OCI-LY7 (cell line): ENCODE results near the gene BDKRB2. TPM values are rescaled to one million over a fixed set of nuclear protein-coding genes. Genes with fewer than 3 reads are reported as not detected.

Source experiments
- BruUV-seq: library from RNA; stranded (reverse); fragments of 400-500 nt; replicated peaks from 2 replicates; lab custom pipeline; 2021; lab: Mats Ljungman, UMichigan
- CTCF ChIA-PET: fragments of 300-600 bp; sonication (Branson Sonifier 250); formaldehyde crosslinking; loops from one replicate; lab custom pipeline; 2022; ENCODE audit warnings: antibody characterized with exemption; ENCODE audit not compliant: unreplicated experiment; lab: Charles Lee
- POLR2A ChIA-PET: fragments of 300-600 bp; sonication (Branson Sonifier 250); formaldehyde crosslinking; loops from one replicate; lab custom pipeline; 2022; ENCODE audit warnings: antibody characterized with exemption; lab: Charles Lee
- DNase-seq: peaks from one replicate; pipeline ENCODE4 v3.0.0-alpha.2; 2015; ENCODE audit warnings: low spot score
- H2AFZ ChIP-seq: fragments of 200-600 bp; sonication (generic), shearing (Covaris generic); 2 replicates; pipeline ENCODE4 v1.6.1; 2014; ENCODE audit warnings: mild to moderate bottlenecking, antibody characterized with exemption, low read length, moderate library complexity
- H3K27ac ChIP-seq: fragments of 200-600 bp; sonication (generic); 2 replicates; pipeline ENCODE4 v1.5.1; 2014; ENCODE audit warnings: mixed run types, low read depth, mild to moderate bottlenecking, moderate library complexity, low read length, inconsistent platforms; ENCODE audit not compliant: poor library complexity, severe bottlenecking
- H3K36me3 ChIP-seq: fragments of 200-600 bp; sonication (generic); 2 replicates; pipeline ENCODE4 v1.6.1; 2014; ENCODE audit warnings: mild to moderate bottlenecking, antibody characterized with exemption, low read length, moderate library complexity, mixed read lengths; ENCODE audit not compliant: insufficient read depth
- H3K4me1 ChIP-seq: fragments of 200-600 bp; sonication (generic); 2 replicates; pipeline ENCODE4 v1.5.1; 2014; ENCODE audit warnings: mild to moderate bottlenecking, low read length; ENCODE audit not compliant: insufficient read depth, poor library complexity, severe bottlenecking
- H3K4me2 ChIP-seq: fragments of 200-600 bp; sonication (generic); 2 replicates; pipeline ENCODE4 v1.6.1; 2014; ENCODE audit warnings: mild to moderate bottlenecking, low read length
- H3K4me3 ChIP-seq: fragments of 200-600 bp; sonication (generic); 2 replicates; pipeline ENCODE4 v1.5.1; 2014; ENCODE audit warnings: mild to moderate bottlenecking, low read depth, low read length; ENCODE audit not compliant: poor library complexity, severe bottlenecking
- H3K79me2 ChIP-seq: fragments of 200-600 bp; sonication (generic); 2 replicates; pipeline ENCODE4 v1.6.1; 2016; ENCODE audit warnings: low read depth, mild to moderate bottlenecking, low read length, moderate library complexity, mixed read lengths; ENCODE audit not compliant: insufficient read depth
- H3K9me2 ChIP-seq: fragments of 200-600 bp; sonication (generic); 2 replicates; pipeline ENCODE4 v1.6.1; 2016; ENCODE audit warnings: mild to moderate bottlenecking, low read length, mixed read lengths; ENCODE audit not compliant: insufficient read depth
- H3K9me3 ChIP-seq: fragments of 200-600 bp; sonication (generic); 2 replicates; pipeline ENCODE4 v1.6.1; 2014; ENCODE audit warnings: mild to moderate bottlenecking, mixed run types, low read length, mixed read lengths
- H4K20me1 ChIP-seq: fragments of 200-600 bp; sonication (generic); 2 replicates; pipeline ENCODE4 v1.6.1; 2014; ENCODE audit warnings: mild to moderate bottlenecking, antibody characterized with exemption, low read length, moderate library complexity, mixed read lengths; ENCODE audit not compliant: insufficient read depth
- CTCF ChIP-seq: fragments of 200-600 bp; sonication (generic); conservative IDR thresholded peaks from 2 replicates; pipeline ENCODE4 v1.5.1; 2014; ENCODE audit warnings: mild to moderate bottlenecking, antibody characterized with exemption, low read length, moderate library complexity, mixed read lengths
- EZH2phosphoT487 ChIP-seq: fragments of 200-600 bp; sonication (generic); IDR thresholded peaks from 2 replicates; pipeline ENCODE4 v1.6.1; 2018; ENCODE audit warnings: low read depth, borderline replicate concordance, mild to moderate bottlenecking, mixed run types, antibody characterized with exemption, low read length, moderate library complexity, mixed read lengths
- intact Hi-C: fragments of 100-400 bp; cut with micrococcal nuclease; formaldehyde crosslinking; loops from one replicate; pipeline ENCODE4 v1.10.0; 2022; ENCODE audit not compliant: unreplicated experiment
- total RNA-seq, 2 experiments: library from RNA; depleted of rRNA in 1 of 2; stranded (reverse); fragments of >200 nt in 1 of 2; shearing (Covaris generic) in 1 of 2; gene quantifications; 2 replicates each; pipeline ENCODE4 v1.2.3, GENCODE V29; 2014 to 2022

Gene BDKRB2
- total RNA-seq, 2 experiments from 2014 or later = 0.17 TPM; not detected in 1

GRCh38 chr14:96165493-96166436 is 38.9 kb upstream of the BDKRB2 start:
- TF ChIP-seq EZH2phosphoT487 = no peak
- TF ChIP-seq CTCF = no peak
- no TSS peak for BruUV-seq
- no peak overlapping the region for H3K27ac ChIP-seq
- H4K20me1 ChIP-seq = no peaks in the 10 kb centered on the region
- H3K36me3 ChIP-seq = no peaks in the 10 kb centered on the region
- no peak for DNase-seq
- no peaks in the 10 kb centered on the region for H3K79me2 ChIP-seq
- no peak overlapping the region for H3K4me3 ChIP-seq
- H3K4me1 ChIP-seq = no peaks in the 10 kb centered on the region
- ChIA-PET POLR2A (no interaction called here), CTCF (no interaction called here)
- intact Hi-C loops = no loop called here
- H3K9me3 ChIP-seq = no peaks in the 10 kb centered on the region
- H2AFZ ChIP-seq = no peak overlapping the region
- no peak overlapping the region for H3K4me2 ChIP-seq
- H3K9me2 ChIP-seq = no peaks in the 10 kb centered on the region

DNA sequence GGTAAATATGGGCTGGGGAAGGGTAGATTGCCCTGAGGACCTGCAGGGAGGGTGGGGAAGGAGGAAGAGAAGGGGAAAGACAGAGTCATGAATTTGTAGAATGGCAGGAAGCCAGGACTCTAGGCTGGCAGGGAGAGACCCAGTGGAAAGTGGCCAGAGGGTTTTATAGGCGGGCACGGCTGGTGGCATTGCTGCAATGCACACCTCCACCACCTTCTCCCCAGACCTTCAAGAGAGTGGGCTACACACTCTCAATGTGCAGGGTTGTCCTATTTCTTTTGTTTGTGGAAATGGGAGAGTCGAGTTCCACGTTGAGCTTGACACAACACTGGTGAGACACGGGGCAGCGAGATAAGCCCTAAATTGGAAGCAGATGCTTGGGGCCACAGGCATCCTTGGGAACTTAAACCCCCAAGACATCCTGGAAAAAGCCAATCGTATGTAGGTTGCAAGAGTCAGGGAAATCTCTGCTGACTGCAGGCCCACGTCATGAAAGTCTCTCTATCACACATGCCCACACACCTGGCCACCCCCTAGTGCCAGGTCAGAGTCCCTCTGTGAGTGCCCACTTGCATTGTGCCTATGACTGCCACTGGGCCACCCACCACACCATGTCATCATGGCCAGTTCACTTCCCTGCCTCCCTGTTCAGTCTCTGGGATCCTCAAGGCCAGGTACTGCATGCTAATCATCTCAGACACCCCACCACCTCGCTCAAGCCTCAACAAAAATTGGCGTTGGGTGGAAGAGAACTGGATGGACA is 38.0 kb upstream of the BDKRB2 start:
- no TSS peak for BruUV-seq
- Histone ChIP-seq H3K4me1 (no peaks in the 10 kb centered on the region), H2AFZ (no peak overlapping the region), H3K4me3 (no peak overlapping the region), H3K27ac (no peak overlapping the region), H3K36me3 (no peaks in the 10 kb centered on the region), H3K4me2 (no peak overlapping the region), H3K9me2 (no peaks in the 10 kb centered on the region), H4K20me1 (no peaks in the 10 kb centered on the region), H3K79me2 (no peaks in the 10 kb centered on the region), H3K9me3 (no peaks in the 10 kb centered on the region)
- POLR2A ChIA-PET = interaction anchor here (0.6 kb wide), 1 partner anchor 77 kb away, joined by 3 read pairs; no protein-coding TSS in a partner anchor
- TF ChIP-seq CTCF (no peak), EZH2phosphoT487 (no peak)
- no peak for DNase-seq
- CTCF ChIA-PET = no interaction called here
- intact Hi-C loops = no loop called here
